HG03432 (cell line): Measurements from ENCODE around the gene NR5A2.

Source experiments
- ATAC-seq: cut with Tn5 transposase; IDR thresholded peaks from one replicate; pipeline ENCODE4 v1.9.1; 2021; ENCODE audit warnings: mild to moderate bottlenecking, moderate library complexity; ENCODE audit not compliant: unreplicated experiment

Gene NR5A2

GRCh38 chr1:200027264-200027823 is at the start of gene NR5A2:
NR5A2 (plus strand) TSS chr1:200027710; CDS start chr1:200027848, 138 bp downstream.
- ATAC-seq = no peak

DNA sequence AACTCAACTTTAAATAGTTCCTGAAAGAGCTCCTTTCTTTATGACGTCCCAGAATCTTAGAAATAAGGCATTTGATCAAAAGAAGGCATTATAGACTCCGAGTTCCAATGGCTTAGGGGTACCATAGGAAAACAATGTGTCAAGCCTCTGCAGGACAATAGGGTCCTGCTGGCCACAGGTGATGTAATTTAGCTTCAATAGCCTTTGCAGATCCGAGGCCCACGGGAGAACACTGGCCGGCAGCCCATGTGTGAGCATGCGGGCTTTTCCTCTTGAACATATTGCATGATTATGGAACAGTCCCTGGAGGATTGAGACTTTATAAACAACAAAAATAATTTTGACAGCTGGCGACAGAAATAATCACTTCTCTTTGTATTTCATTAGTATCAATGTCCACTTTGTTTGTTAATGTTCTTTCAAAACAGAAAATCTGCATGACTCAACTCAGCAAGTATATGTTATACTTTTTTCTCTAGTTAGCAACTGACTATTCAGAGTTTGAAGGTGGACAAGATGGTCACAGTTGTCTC is 49.0 kb upstream of the NR5A2 start:
- no peak for ATAC-seq

DNA sequence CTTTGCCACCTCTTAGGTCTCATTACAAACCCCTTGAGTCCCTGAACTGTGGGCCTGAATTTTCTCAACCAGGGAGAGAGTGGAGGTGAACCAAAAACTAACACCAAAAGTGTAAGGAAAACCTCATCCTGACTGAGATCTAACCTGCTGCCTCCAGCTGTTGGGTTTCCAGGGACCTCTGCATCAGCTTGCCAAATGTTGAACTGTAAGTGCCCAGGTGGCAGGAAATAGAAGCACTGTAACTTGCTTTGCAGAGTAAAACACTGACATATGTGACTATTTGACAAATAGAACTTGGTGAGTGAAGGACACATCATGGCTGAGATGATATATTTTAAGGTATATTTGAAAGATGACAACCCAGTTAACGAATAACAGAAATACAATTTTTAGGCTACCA is 48.4 kb upstream of the NR5A2 start:
- no peak for ATAC-seq

DNA sequence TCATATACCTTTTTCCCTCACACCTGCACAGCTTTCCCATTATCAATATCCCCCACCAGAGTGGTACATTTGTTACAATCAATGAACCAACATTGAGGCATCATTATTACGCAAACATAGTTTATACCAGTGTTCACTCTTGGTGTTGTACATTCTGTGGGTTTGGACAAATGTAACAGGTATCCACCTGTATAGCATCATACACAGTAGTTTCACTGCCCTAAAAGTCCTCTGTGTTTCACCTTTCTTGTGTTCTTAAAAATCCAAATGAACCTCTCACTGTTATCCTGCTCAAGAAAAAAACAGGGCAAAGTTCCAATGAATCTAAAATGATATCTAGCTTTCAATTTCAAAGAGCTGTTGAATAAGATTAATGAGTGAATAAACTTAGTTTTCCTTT is 45.9 kb upstream of the NR5A2 start:
- ATAC-seq = no peak

DNA sequence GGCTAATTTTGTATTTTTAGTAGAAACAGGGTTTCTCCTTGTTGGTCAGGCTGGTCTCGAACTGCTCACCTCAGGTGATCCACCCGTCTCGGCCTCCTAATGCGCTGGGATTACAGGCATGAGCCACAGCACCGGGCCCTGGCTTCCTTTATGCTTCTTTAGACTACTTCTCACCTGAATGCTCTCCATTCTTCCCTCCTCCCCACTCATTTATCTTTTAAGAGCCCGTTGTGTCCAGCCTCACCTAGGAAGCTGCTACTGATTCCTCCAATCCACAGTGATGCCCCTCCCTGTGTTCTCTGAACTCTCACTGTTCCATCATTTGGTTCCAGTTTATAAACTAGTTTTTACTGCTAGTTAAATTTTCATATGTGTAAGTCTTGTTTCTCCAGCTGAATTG is 44.9 kb upstream of the NR5A2 start:
- no peak for ATAC-seq

DNA sequence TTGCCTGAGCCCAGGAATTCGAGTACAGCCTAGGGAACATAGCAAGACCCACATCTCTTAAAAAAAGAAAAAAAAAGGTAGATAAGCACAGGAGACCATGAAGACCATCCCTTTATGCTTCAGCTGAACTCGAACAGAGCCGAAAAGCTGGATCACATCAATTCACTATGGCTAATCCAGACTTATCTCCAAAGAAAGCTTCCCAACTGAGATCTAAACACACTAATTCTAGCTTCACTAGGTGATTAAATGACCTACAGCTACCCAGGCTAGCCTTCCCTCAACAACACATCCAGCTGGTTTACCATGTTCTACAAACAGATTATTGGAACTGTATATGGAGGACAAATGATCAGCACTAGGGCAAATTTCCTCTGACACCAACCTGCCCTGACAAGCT is 44.0 kb upstream of the NR5A2 start:
- ATAC-seq = no peak

DNA sequence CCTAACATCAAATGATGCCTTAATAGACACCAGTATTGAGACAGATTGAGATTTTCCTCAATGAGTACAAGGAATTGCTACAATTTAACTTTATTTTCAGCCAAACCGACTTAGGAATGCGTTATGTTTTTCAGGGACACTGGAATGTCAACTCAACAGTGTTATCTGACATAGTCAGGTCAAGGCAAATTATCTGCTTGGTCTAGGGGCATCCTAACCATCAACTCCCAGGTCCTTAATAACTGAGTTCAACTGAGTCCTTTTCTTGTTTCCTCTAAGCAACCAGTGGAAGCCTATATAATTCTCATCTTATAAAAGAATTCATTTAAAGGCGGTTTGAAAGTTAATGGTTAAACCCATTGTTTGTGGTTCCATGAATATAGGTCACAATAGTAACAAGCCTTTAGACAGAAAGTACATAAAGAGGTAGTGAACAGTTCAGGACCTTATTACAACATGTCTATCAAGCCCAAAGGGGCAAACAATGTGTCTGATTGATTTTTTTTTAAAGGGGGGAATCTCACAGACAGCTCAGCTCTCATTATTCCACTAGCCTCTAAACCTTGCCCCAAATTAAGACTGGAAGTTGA is 32.3 kb upstream of the NR5A2 start:
- ATAC-seq = no peak

DNA sequence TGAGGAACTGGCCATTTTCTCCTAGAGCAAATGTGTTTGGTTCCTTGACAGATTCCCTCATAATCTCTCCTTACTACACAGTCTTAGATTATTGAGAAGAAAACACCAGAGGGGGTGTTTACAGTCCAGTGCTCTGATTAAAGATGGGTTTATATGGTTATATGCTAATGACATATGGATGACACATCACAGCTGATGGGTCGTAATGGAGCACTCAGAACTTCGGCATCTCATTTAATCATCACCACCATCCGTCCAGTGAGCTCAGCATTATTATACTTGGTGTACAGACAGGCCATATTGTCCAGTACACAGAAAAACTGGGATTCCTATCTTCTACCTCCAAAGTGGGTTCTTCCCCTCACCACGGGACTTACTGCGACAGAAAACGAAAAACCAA is 22.3 kb upstream of the NR5A2 start:
- no peak for ATAC-seq

DNA sequence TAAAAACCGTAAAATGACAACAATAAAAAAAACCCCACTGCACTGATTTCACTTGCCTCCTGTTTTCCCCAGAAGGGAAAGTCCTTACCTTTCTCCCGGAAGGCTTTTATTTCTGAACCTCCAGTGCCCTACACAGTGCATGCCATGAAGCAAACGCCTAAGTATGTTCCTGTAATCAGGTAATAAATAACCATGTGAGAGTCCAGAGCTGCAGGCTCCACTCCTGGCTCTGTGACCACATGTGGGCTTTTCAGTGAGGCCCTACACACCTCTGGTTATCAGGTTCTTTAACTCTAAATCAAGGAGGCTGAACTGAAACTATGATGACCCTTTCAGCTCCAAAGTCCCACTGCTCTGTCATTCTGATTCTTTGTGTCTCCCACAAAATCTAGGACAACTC is 20.8 kb upstream of the NR5A2 start:
- no peak for ATAC-seq

DNA sequence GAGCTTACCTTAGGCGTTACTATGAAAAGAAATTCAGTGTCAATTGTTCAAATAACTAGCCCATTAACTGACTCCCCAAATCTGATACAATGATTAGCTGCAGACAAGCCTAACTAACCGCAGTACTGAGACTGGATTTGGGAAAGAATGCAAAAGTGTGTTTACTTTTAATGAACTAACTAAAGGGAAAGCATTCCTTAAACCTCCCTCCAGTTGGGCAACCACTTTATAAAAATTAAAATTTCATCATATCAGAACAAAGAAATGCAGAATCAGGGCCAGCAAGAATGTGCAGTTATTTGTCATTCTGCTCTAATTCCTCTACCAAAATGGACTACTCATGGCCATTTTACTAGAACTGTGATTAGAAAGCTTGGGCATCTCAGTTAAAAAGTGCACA is 11.7 kb upstream of the NR5A2 start:
- ATAC-seq = no peak

- no peak for ATAC-seq
Measured at GRCh38 chr1:200021577-200022238, 5.8 kb upstream of the NR5A2 start.

DNA sequence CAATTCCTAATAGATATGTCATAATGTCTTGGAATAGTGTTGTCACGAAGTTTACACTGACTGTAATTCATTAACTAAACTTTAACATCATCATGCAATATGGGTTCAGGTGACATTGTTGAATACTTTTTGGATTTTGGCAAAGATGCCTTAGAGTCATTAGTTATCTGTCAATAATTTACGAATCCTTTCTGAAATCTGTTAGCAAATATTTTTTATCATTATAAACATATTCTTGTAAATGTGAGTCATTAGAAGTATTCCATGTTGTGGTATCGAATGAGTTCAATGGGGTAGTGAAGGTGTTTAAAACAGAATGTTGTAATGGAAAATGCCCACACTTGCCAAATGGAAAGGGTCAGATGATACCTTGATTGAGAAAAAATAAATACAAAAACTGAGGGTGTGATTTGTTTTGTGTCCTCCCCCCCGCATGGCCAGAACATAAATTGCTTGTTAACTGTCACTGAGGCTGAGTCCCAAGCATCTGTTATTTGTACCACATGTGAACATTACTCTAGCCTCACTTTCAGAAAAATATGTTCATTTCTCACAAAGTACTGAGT is 5.2 kb upstream of the NR5A2 start:
- no peak for ATAC-seq

DNA sequence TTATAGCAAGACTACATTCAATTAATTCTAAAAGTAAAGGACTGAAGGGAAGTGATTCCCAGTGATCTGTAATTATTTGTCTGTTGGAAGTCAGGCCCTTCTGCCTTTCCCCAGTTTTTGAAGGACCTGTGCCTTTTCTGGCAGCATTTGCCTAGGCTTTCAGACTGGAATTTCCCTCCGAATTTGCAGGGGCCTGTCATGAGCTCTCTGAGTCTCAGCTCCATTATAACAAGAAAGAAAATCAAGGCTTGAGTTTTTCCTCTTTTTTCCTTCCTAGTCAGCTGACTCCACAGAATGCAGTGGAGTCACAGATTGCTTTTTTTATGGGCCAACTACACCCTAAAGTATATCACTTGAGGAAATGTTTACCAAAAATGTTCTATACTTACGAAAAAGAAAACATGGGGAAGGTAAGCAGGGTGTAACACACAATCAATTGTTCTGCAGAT is 1.1 kb downstream of the NR5A2 start:
- no peak for ATAC-seq

- ATAC-seq = peak; percentile 45
Measured at GRCh38 chr1:200029035-200029821, 1.7 kb downstream of the NR5A2 start.

- no peak for ATAC-seq
Measured at GRCh38 chr1:200029822-200030152, 2.3 kb downstream of the NR5A2 start.

DNA sequence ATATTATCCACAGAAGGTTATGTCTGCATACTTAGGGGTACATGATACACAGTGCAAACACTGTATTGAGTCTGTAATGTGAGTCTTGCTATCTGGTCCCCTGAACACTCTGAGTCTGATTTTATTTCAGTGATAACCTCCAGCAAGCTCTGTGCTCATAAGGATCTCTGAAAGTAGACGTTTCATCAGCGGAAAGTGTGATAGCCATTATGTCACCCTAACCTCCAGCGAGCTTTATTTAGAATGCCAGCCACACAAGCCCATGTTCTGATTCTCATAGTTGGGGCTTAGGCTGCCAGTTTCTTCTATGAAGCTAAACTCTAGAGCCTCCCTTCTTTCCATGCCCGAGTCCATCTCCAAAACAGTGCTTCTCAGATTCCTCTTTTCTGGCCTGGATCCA is 3.3 kb downstream of the NR5A2 start:
- no peak for ATAC-seq

DNA sequence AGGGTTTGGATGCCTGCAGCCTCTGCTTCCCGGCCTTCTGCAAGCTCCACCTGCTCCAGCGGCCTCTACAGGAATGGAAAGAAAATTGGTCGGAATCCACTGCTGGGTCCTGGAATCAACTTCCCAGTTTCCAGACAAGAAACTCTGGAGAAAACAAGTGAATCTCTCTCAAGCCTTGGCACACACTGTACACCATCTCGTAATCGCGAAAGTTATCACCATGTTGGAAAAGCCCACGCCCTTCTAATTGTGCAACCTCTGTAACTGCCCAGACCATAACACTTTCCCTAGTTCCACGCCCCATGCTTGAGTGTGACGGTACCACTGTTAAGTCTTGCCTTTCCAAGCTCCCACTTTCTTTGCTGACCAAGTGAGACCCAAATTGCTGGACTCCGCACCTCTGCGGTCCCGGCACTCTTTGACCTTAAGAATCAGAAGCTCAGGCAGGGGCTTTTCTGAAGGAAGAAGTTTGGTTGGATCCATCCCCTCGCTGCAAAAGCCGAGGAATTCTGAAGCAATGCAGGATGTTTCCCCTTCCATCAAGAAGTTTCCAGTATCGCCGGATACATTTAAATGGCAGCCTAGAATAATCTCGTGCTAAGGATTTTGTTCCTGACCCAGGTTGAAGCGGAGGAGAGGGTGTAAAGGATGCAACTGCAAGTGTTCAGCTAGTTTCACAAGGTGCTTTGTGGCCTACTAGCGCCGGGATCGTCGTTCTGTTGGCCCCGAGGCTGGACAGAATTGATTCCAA is 6.2 kb downstream of the NR5A2 start:
- no peak for ATAC-seq

DNA sequence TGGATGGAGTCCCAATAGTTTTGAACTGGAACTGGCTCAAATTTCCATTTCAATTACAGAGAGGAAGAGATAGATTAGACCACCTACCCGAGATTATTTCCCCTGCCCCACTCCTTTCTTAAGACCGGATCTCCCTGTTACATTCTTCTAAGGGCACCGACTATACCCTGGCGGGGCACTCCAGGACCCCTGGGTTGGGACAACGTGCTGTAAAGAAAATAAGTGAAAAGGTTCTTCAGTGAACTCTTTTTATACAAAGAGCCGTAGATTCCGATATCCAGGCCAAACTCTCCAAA is 6.7 kb downstream of the NR5A2 start:
- no peak for ATAC-seq

- no peak for ATAC-seq
Measured at GRCh38 chr1:200034761-200035396, 7.4 kb downstream of the NR5A2 start.

DNA sequence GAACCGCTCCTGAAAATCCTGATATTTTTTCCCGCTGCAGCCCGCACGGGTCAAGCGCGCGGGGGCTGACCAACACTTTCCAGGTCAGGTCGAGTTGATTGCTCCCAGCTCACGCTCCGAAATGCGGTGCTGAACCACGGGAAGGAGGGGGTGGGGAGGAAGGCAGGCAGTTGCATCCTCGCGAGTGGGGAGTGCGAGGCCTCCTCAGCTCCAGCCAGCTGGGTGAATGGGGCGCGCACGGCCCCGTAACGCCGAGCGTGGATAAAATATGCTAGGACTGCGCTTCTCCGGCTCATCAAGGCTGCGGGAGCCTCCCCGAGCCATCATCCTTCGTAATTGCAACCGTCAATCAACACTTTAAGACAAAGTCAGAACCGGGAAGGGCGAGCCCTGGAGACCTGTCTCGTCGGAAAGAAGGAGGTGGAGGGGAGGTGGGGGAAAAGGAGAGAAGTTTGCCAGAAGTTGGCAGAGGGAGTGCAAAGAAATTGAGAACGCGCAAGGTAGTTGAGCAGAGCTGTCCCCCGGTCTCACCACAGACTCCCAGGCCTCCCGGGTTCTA is 8.0 kb downstream of the NR5A2 start:
- ATAC-seq = no peak
